ENCODE measurements around the gene CPLX3. TPM values are rescaled to one million over a fixed set of nuclear protein-coding genes. Genes with fewer than 3 reads are reported as not detected.

The CPLX3 gene
- total and polyA plus RNA-seq, 10 of the 15 experiments (the other 5 are each of a cell fraction or from before 2014, with no cell fraction given) = 0.02 to 0.04 TPM; not detected in 8

- TF ChIP-seq ZBTB40 (IDR thresholded peaks at IDR 0.05; ENCODE audit: borderline replicate concordance) (no peak), REST (IDR thresholded peaks at IDR 0.05; ENCODE audit: low read depth, low read length) (no peak), JUND (IDR thresholded peaks at IDR 0.05; ENCODE audit: low read depth, low read length) (no peak), BHLHE40 (IDR thresholded peaks at IDR 0.05; ENCODE audit: borderline replicate concordance in 1 of 2, low read depth in 2 of 2, low read length in 1 of 2) (peak; percentile 90 to 96), KDM1A (IDR thresholded peaks at IDR 0.05; ENCODE audit: borderline replicate concordance) (no peak), HDGF (IDR thresholded peaks at IDR 0.05) (peak; percentile 41; the same call in 1 of the 2 replicates), STAT1 (conservative IDR thresholded peaks at IDR 0.05) (peak; percentile 76; the same call in 1 of the 2 replicates), CHD4 (IDR thresholded peaks at IDR 0.05) (no peak), ZBTB33 (IDR thresholded peaks at IDR 0.05) (no peak), IRF5 (IDR thresholded peaks at IDR 0.05; ENCODE audit: borderline replicate concordance) (no peak), SRF (IDR thresholded peaks at IDR 0.05; ENCODE audit: low read depth in 2 of 2, low read length in 2 of 2) (0 out of 4 replicates have a peak, but pooled peaks of 1 of the 2 experiments have one; percentile 16), NFXL1 (IDR thresholded peaks at IDR 0.05; ENCODE audit: borderline replicate concordance) (no peak), NFYA (IDR thresholded peaks at IDR 0.05; ENCODE audit: borderline replicate concordance, low read depth, low read length) (no peak), ATF3 (IDR thresholded peaks at IDR 0.05; ENCODE audit: borderline replicate concordance, extremely low read depth, low read depth, low read length) (peak; percentile 73; the same call in 1 of the 2 replicates), WRNIP1 (IDR thresholded peaks at IDR 0.05; ENCODE audit: borderline replicate concordance, low read depth, low read length) (no peak), ATF7 (IDR thresholded peaks at IDR 0.05; ENCODE audit: low read depth) (no peak), BRCA1 (IDR thresholded peaks at IDR 0.05; ENCODE audit: low read depth, low read length) (no peak)
Measured at GRCh38 chr15:74842581-74843444, 16.4 kb downstream of the CPLX3 start, which contains the start of gene ULK3 (continued).

All from GM12878 (cell line).